Keratinocyte (primary cell): ENCODE data around the gene ANKRD34A.
"Not testable (repeated sequence)": the region's sequence is repeated elsewhere in the genome, so short reads cannot be mapped to it uniquely, and the experiment has no call there.

Source experiments
- EZH2 ChIP-seq: IDR thresholded peaks from one replicate; pipeline ENCODE4 v1.6.1; 2012; ENCODE audit warnings: inconsistent platforms, mild to moderate bottlenecking, low read length, moderate library complexity
- TF ChIP-seq, protein P1 (sequence below), 3 experiments: IDR thresholded peaks in 1 of 3; conservative IDR thresholded peaks in 1 of 3; optimal IDR thresholded peaks in 1 of 3; 2 replicates in 2 of 3; 3 replicates in 1 of 3; pipeline versions ENCODE3 to v1.5.1; 2011; ENCODE audit warnings: low read length in 3 of 3, mild to moderate bottlenecking in 3 of 3, moderate library complexity in 2 of 3, control low read depth in 1 of 3, inconsistent platforms in 1 of 3; ENCODE audit not compliant: insufficient read depth in 2 of 3; ENCODE audit errors: extremely low read depth in 1 of 3

DNA sequence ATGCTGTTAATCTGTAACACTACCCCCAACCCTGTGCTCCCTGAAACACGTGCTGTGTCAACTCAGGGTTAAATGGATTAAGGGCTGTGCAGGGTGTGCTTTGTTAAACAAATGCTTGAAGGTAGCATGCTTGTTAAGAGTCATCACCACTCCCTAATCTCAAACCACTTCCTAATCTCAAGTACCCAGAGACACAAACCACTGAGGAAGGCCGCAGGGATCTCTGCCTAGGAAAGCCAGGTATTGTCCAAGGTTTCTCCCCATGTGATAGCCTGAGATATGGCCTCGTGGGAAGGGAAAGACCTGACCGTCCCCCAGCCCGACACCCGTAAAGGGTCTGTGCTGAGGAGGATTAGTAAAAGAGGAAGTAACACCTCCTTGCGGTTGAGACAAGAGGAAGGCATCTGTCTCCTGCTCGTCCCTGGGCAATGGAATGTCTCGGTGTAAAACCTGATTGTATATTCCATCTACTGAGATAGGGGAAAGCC lies 31.8 kb downstream of the ANKRD34A start:
- TF ChIP-seq, protein P1, sequence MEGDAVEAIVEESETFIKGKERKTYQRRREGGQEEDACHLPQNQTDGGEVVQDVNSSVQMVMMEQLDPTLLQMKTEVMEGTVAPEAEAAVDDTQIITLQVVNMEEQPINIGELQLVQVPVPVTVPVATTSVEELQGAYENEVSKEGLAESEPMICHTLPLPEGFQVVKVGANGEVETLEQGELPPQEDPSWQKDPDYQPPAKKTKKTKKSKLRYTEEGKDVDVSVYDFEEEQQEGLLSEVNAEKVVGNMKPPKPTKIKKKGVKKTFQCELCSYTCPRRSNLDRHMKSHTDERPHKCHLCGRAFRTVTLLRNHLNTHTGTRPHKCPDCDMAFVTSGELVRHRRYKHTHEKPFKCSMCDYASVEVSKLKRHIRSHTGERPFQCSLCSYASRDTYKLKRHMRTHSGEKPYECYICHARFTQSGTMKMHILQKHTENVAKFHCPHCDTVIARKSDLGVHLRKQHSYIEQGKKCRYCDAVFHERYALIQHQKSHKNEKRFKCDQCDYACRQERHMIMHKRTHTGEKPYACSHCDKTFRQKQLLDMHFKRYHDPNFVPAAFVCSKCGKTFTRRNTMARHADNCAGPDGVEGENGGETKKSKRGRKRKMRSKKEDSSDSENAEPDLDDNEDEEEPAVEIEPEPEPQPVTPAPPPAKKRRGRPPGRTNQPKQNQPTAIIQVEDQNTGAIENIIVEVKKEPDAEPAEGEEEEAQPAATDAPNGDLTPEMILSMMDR (optimal IDR thresholded peaks at IDR 0.05 in 1 of 3, IDR thresholded peaks at IDR 0.05 in 1 of 3, conservative IDR thresholded peaks at IDR 0.05 in 1 of 3; ENCODE audit: extremely low read depth in 1 of 3, insufficient read depth in 2 of 3, low read length in 3 of 3) = not testable (repeated sequence)
- TF ChIP-seq EZH2 = not testable (repeated sequence)
